ENCODE results near the gene NCOR1.
"Not testable (repeated sequence)": the region's sequence is repeated elsewhere in the genome, so short reads cannot be mapped to it uniquely, and the experiment has no call there.

Gene NCOR1

GRCh38 chr17:16215002-16215272 lies 397 bp downstream of the NCOR1 start:
- peak; percentile 29 for DNase-seq (ENCODE audit: low read depth)

- peak; percentile 38 for DNase-seq (ENCODE audit: low read depth)
These were observed 938 bp downstream of the NCOR1 start for GRCh38 chr17:16214190-16215001.

- no peak for DNase-seq (ENCODE audit: low read depth)
These were observed 2.5 kb downstream of the NCOR1 start for GRCh38 chr17:16212793-16213192.

GRCh38 chr17:16211590-16211989 lies 3.7 kb downstream of the NCOR1 start:
- DNase-seq (ENCODE audit: low read depth): no peak

- DNase-seq (ENCODE audit: low read depth): not testable (repeated sequence)
These were observed 10.6 kb downstream of the NCOR1 start for GRCh38 chr17:16204763-16205162.

- DNase-seq (ENCODE audit: low read depth): not testable (repeated sequence)
These were observed 12.5 kb downstream of the NCOR1 start for GRCh38 chr17:16202554-16203500.

GRCh38 chr17:16201693-16202131 lies 13.6 kb downstream of the NCOR1 start:
- DNase-seq (ENCODE audit: low read depth): not testable (repeated sequence)

- no peak for DNase-seq (ENCODE audit: low read depth)
These were observed 16.2 kb downstream of the NCOR1 start for GRCh38 chr17:16199093-16199492.

- no peak for DNase-seq (ENCODE audit: low read depth)
These were observed 18.1 kb downstream of the NCOR1 start for GRCh38 chr17:16197276-16197675.

GRCh38 chr17:16194307-16194835 lies 21.0 kb downstream of the NCOR1 start:
- not testable (repeated sequence) for DNase-seq (ENCODE audit: low read depth)

GRCh38 chr17:16191604-16192003 lies 23.7 kb downstream of the NCOR1 start:
- no peak for DNase-seq (ENCODE audit: low read depth)

GRCh38 chr17:16190703-16191360 lies 24.5 kb downstream of the NCOR1 start:
- no peak for DNase-seq (ENCODE audit: low read depth)

GRCh38 chr17:16189791-16190348 lies 25.5 kb downstream of the NCOR1 start:
- DNase-seq (ENCODE audit: low read depth): no peak

GRCh38 chr17:16187642-16188041 lies 27.7 kb downstream of the NCOR1 start:
- no peak for DNase-seq (ENCODE audit: low read depth)

- DNase-seq (ENCODE audit: low read depth): no peak
These were observed 33.8 kb downstream of the NCOR1 start for GRCh38 chr17:16181581-16181980.

GRCh38 chr17:16178836-16179235 lies 36.5 kb downstream of the NCOR1 start:
- no peak for DNase-seq (ENCODE audit: low read depth)

GRCh38 chr17:16171613-16172012 lies 43.7 kb downstream of the NCOR1 start:
- no peak for DNase-seq (ENCODE audit: low read depth)

GRCh38 chr17:16166766-16167165 lies 48.6 kb downstream of the NCOR1 start:
- not testable (repeated sequence) for DNase-seq (ENCODE audit: low read depth)

- no peak for DNase-seq (ENCODE audit: low read depth)
These were observed 56.6 kb downstream of the NCOR1 start for GRCh38 chr17:16158714-16159113.

- no peak for DNase-seq (ENCODE audit: low read depth)
These were observed 59.8 kb downstream of the NCOR1 start for GRCh38 chr17:16155536-16155935.

GRCh38 chr17:16152326-16152725 lies 63.0 kb downstream of the NCOR1 start:
- DNase-seq (ENCODE audit: low read depth): not testable (repeated sequence)

Data from HS-27A (cell line).